ENCODE results near the gene NR3C1. TPM values are rescaled to one million over a fixed set of nuclear protein-coding genes. Genes with fewer than 3 reads are reported as not detected.

Gene NR3C1
- total RNA-seq, 1 donor from 2014 or later = 0.17 TPM

- TF ChIP-seq EZH2 (IDR thresholded peaks at IDR 0.05) = no peak
- TF ChIP-seq, protein P1, sequence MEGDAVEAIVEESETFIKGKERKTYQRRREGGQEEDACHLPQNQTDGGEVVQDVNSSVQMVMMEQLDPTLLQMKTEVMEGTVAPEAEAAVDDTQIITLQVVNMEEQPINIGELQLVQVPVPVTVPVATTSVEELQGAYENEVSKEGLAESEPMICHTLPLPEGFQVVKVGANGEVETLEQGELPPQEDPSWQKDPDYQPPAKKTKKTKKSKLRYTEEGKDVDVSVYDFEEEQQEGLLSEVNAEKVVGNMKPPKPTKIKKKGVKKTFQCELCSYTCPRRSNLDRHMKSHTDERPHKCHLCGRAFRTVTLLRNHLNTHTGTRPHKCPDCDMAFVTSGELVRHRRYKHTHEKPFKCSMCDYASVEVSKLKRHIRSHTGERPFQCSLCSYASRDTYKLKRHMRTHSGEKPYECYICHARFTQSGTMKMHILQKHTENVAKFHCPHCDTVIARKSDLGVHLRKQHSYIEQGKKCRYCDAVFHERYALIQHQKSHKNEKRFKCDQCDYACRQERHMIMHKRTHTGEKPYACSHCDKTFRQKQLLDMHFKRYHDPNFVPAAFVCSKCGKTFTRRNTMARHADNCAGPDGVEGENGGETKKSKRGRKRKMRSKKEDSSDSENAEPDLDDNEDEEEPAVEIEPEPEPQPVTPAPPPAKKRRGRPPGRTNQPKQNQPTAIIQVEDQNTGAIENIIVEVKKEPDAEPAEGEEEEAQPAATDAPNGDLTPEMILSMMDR (IDR thresholded peaks at IDR 0.05) = no peak
- no peak for TF ChIP-seq EZH2phosphoT487 (IDR thresholded peaks at IDR 0.05)
- no peak overlapping the region for H3K4me3 Mint-ChIP-seq
- no peak overlapping the region for H3K27ac Mint-ChIP-seq
- H3K27me3 ChIP-seq = no peaks in the 10 kb centered on the region
- no peaks in the 10 kb centered on the region for H3K36me3 Mint-ChIP-seq
- H3F3A ChIP-seq (ENCODE audit: low read depth) = peaks cover 36% of the 10 kb centered on the region
- no peaks in the 10 kb centered on the region for H3K79me2 ChIP-seq (ENCODE audit: low read depth)
- H4K20me1 ChIP-seq (ENCODE audit: low read depth) = peaks cover 11% of the 10 kb centered on the region
- H2AFZ ChIP-seq (replicated peaks) = no peak overlapping the region
- H3K9me3 ChIP-seq (ENCODE audit: low read depth) = no peaks in the 10 kb centered on the region
- no peak overlapping the region for H3K27ac ChIP-seq
- H3K27me3 Mint-ChIP-seq (ENCODE audit: insufficient read depth, low read depth) = peaks cover 2% of the 10 kb centered on the region
- peaks cover 39% of the 10 kb centered on the region for H3K4me1 ChIP-seq
- no peak for DNase-seq (ENCODE audit: low spot score)
- no peak overlapping the region for H3K4me3 ChIP-seq
- no peaks in the 10 kb centered on the region for H3K36me3 ChIP-seq
- H3K9me3 Mint-ChIP-seq = no peaks in the 10 kb centered on the region
- H3K4me2 ChIP-seq = no peak overlapping the region
- H3K4me1 Mint-ChIP-seq = peaks cover 21% of the 10 kb centered on the region
- H3K9ac ChIP-seq = no peak overlapping the region
These were observed 38.9 kb upstream of the NR3C1 start for GRCh38 chr5:143442385-143442784.

- no peaks in the 10 kb centered on the region for H3K27me3 ChIP-seq
- no peak for TF ChIP-seq EZH2 (IDR thresholded peaks at IDR 0.05)
- TF ChIP-seq, protein P1 (IDR thresholded peaks at IDR 0.05) = no peak
- TF ChIP-seq EZH2phosphoT487 (IDR thresholded peaks at IDR 0.05) = no peak
- no peak overlapping the region for H3K4me3 Mint-ChIP-seq
- no peak overlapping the region for H3K27ac Mint-ChIP-seq
- H3K9me3 ChIP-seq (ENCODE audit: low read depth) = no peaks in the 10 kb centered on the region
- no peak overlapping the region for H2AFZ ChIP-seq (replicated peaks)
- peaks cover 2% of the 10 kb centered on the region for H3K27me3 Mint-ChIP-seq (ENCODE audit: insufficient read depth, low read depth)
- H3K4me2 ChIP-seq = no peak overlapping the region
- no peaks in the 10 kb centered on the region for H4K20me1 ChIP-seq (ENCODE audit: low read depth)
- DNase-seq (ENCODE audit: low spot score) = no peak
- H3K36me3 Mint-ChIP-seq = no peaks in the 10 kb centered on the region
- peaks cover 24% of the 10 kb centered on the region for H3K4me1 ChIP-seq
- no peak overlapping the region for H3K4me3 ChIP-seq
- peaks cover 8% of the 10 kb centered on the region for H3K4me1 Mint-ChIP-seq
- no peaks in the 10 kb centered on the region for H3K9me3 Mint-ChIP-seq
- H3F3A ChIP-seq (ENCODE audit: low read depth) = peaks cover 20% of the 10 kb centered on the region
- H3K9ac ChIP-seq = no peak overlapping the region
- no peaks in the 10 kb centered on the region for H3K36me3 ChIP-seq
- H3K79me2 ChIP-seq (ENCODE audit: low read depth) = no peaks in the 10 kb centered on the region
- H3K27ac ChIP-seq = no peak overlapping the region
These were observed 37.1 kb upstream of the NR3C1 start for GRCh38 chr5:143440448-143441115.

DNA sequence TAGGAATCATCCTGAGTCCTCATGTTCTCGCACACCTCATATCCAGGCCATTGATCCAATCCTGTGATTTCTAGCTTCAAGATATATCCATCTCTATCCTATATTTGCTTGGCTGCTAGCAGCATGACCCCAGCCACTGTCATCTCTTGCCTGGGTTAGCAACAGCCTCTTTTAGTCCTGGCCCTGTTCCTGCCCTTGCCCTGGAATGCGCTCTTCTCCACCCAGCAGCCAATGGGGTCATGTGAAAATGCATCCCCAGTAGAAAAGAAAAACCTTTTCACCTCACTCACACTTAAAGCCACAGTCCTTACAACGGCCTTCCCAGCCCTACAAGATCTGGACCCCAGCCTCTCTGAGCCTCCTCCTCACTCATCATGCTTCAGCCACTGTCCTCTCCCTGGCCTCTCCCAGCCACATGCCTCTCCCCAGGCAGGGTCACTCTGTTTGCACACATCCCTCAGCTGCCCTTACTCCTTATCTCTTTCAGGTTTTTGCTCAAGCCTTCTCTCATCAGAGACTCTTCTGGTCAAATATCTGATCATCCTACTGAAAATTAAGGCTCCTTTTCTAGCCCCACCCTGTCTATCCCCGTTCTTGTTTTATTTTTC lies 34.3 kb upstream of the NR3C1 start:
- Histone ChIP-seq H3K4me3 (no peak overlapping the region), H4K20me1 (ENCODE audit: low read depth) (no peaks in the 10 kb centered on the region), H3K27me3 (no peaks in the 10 kb centered on the region), H2AFZ (replicated peaks) (no peak overlapping the region), H3K9me3 (ENCODE audit: low read depth) (no peaks in the 10 kb centered on the region), H3K4me1 (peaks cover 14% of the 10 kb centered on the region), H3K4me2 (no peak overlapping the region), H3K36me3 (no peaks in the 10 kb centered on the region), H3K79me2 (ENCODE audit: low read depth) (no peaks in the 10 kb centered on the region), H3K27ac (no peak overlapping the region), H3F3A (ENCODE audit: low read depth) (peaks cover 3% of the 10 kb centered on the region), H3K9ac (no peak overlapping the region)
- H3K27ac Mint-ChIP-seq = no peak overlapping the region
- H3K4me1 Mint-ChIP-seq = peaks cover 7% of the 10 kb centered on the region
- H3K36me3 Mint-ChIP-seq = no peaks in the 10 kb centered on the region
- no peak for DNase-seq (ENCODE audit: low spot score)
- H3K4me3 Mint-ChIP-seq = no peak overlapping the region
- no peaks in the 10 kb centered on the region for H3K9me3 Mint-ChIP-seq
- H3K27me3 Mint-ChIP-seq (ENCODE audit: insufficient read depth, low read depth) = peaks cover 2% of the 10 kb centered on the region
- TF ChIP-seq, protein P1 (IDR thresholded peaks at IDR 0.05) = no peak
- TF ChIP-seq EZH2 (IDR thresholded peaks at IDR 0.05) = no peak
- TF ChIP-seq EZH2phosphoT487 (IDR thresholded peaks at IDR 0.05) = no peak

Data from neural progenitor cell (in vitro differentiated cells).